HL-60 (cell line): Measurements from ENCODE around the gene C1QL1.

Experiments used
- DNase-seq, 2 experiments: peaks; one replicate each; pipeline ENCODE4 v3.0.0-alpha.2; 2010 to 2020; ENCODE audit warnings: low read depth in 1 of 2, low spot score in 1 of 2
- H3K27ac ChIP-seq: fragments of 250-450 bp; sonication (Bioruptor Pico); replicated peaks from 2 replicates; pipeline ENCODE4 v1.5.1; 2020; ENCODE audit warnings: mild to moderate bottlenecking, moderate library complexity
- H3K27me3 ChIP-seq: fragments of 250-450 bp; sonication (Bioruptor Pico); 2 replicates; pipeline ENCODE4 v1.5.1; 2021; ENCODE audit warnings: mild to moderate bottlenecking, moderate library complexity; ENCODE audit not compliant: insufficient read depth, poor library complexity, severe bottlenecking
- H3K4me3 ChIP-seq: replicated peaks from 2 replicates; pipeline ENCODE4 v1.5.1; 2011; ENCODE audit warnings: mild to moderate bottlenecking, control low read depth, low read length; ENCODE audit not compliant: insufficient read depth
- GABPA ChIP-seq: IDR thresholded peaks from 2 replicates; pipeline ENCODE4 v1.6.1; 2012; ENCODE audit warnings: low read depth
- POLR2AphosphoS5 ChIP-seq: IDR thresholded peaks from 2 replicates; pipeline ENCODE4 v1.6.1; 2012; ENCODE audit warnings: low read depth
- SPI1 ChIP-seq: IDR thresholded peaks from 2 replicates; pipeline ENCODE4 v1.6.1; 2012; ENCODE audit warnings: low read depth, mild to moderate bottlenecking, borderline replicate concordance
- TF ChIP-seq, protein P1 (sequence below): IDR thresholded peaks from 2 replicates; pipeline ENCODE4 v1.6.1; 2012; ENCODE audit warnings: low read depth; ENCODE audit not compliant: insufficient replicate concordance
- TF ChIP-seq, protein P2 (sequence below): IDR thresholded peaks from one replicate; pipeline ENCODE4 v1.5.1; 2011; ENCODE audit warnings: low read length, control low read depth, inconsistent platforms; ENCODE audit not compliant: insufficient read depth

C1QL1 gene

DNA sequence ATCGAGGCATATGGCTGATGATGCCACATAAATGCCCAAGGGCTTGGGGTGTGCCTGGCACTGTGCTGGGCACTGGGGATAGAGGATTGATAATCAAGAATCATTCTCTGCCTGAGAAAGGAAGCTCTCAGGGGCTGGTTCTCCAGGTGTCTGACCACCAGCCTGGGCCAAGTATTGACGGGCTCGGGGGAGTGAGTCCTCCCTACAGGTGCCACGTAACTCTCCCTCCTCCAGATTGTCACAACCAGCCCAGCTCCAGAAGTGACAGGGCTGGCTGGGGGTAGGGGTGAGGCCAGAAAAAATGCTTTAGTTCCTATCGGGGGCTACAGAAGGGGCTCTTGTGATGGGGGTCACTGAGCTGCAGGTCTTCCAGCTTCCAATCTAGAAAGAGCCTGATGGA lies 10.7 kb upstream of the C1QL1 start:
- no peak overlapping the region for H3K27ac ChIP-seq
- TF ChIP-seq, protein P1, sequence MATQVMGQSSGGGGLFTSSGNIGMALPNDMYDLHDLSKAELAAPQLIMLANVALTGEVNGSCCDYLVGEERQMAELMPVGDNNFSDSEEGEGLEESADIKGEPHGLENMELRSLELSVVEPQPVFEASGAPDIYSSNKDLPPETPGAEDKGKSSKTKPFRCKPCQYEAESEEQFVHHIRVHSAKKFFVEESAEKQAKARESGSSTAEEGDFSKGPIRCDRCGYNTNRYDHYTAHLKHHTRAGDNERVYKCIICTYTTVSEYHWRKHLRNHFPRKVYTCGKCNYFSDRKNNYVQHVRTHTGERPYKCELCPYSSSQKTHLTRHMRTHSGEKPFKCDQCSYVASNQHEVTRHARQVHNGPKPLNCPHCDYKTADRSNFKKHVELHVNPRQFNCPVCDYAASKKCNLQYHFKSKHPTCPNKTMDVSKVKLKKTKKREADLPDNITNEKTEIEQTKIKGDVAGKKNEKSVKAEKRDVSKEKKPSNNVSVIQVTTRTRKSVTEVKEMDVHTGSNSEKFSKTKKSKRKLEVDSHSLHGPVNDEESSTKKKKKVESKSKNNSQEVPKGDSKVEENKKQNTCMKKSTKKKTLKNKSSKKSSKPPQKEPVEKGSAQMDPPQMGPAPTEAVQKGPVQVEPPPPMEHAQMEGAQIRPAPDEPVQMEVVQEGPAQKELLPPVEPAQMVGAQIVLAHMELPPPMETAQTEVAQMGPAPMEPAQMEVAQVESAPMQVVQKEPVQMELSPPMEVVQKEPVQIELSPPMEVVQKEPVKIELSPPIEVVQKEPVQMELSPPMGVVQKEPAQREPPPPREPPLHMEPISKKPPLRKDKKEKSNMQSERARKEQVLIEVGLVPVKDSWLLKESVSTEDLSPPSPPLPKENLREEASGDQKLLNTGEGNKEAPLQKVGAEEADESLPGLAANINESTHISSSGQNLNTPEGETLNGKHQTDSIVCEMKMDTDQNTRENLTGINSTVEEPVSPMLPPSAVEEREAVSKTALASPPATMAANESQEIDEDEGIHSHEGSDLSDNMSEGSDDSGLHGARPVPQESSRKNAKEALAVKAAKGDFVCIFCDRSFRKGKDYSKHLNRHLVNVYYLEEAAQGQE, result no peak
- TF ChIP-seq GABPA (no peak), POLR2AphosphoS5 (no peak)
- peaks cover 18% of the 10 kb centered on the region for H3K27me3 ChIP-seq
- no peak for DNase-seq
- H3K4me3 ChIP-seq, result no peak overlapping the region

DNA sequence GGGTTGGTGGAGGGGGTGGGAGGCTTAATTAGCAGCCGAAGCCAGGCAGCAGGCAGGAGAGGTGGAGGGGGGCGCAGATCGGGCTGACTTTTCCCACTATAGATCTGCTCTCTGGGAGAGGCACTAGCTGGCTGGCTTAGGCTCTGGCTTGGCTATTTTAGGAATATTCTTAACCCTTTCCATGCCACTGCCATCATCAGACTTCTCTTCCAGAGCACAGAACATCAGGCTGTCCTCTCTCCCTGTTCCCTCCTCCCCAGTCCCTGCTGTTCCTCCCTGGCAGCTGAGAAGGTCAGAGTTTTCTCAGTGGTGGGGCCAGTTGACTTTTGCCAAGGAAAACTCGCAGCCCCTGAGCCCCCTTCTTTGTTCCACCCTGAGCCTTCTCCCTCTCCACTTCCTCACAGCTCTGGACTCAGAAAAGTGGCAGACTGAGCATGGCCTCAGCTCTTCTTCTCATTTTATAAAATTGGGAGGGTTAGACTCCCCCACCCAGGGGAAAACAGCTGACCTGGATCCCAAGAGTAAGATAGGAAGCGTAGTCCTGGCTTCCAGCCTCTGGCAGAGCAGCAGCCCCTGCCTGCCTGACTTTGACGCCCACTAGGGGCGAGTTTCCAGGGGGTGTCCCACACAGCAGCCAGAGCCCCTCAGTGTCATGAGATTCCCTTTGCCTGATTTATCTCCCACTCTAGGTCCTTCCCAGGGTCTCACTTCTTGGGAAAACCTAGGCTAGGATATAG lies 9.9 kb upstream of the C1QL1 start:
- H3K27me3 ChIP-seq, result peaks cover 18% of the 10 kb centered on the region
- H3K27ac ChIP-seq, result no peak overlapping the region
- H3K4me3 ChIP-seq, result no peak overlapping the region
- TF ChIP-seq GABPA (no peak), SPI1 (no peak), POLR2AphosphoS5 (no peak)
- TF ChIP-seq, protein P2, sequence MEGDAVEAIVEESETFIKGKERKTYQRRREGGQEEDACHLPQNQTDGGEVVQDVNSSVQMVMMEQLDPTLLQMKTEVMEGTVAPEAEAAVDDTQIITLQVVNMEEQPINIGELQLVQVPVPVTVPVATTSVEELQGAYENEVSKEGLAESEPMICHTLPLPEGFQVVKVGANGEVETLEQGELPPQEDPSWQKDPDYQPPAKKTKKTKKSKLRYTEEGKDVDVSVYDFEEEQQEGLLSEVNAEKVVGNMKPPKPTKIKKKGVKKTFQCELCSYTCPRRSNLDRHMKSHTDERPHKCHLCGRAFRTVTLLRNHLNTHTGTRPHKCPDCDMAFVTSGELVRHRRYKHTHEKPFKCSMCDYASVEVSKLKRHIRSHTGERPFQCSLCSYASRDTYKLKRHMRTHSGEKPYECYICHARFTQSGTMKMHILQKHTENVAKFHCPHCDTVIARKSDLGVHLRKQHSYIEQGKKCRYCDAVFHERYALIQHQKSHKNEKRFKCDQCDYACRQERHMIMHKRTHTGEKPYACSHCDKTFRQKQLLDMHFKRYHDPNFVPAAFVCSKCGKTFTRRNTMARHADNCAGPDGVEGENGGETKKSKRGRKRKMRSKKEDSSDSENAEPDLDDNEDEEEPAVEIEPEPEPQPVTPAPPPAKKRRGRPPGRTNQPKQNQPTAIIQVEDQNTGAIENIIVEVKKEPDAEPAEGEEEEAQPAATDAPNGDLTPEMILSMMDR, result no peak
- TF ChIP-seq, protein P1, result no peak
- DNase-seq, result no peak

DNA sequence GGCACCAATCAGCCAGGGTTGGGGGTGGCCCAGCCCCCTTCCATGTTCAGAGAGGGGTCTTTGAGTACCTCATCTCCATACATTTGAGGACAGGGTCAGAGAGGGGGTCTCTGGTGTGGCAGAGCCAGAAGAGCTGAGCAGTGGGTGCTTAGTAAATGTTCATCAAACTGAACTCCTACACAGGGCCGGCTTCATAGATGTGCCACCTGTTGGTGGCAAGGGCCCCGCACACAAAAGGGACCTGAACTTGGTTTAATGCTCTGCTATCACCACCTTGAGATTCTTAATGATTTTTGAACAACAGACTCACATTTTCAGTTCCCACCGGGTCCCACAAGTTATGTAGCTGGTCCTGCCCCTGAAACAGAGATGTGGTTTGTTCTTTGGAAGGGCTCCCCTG lies 9.0 kb upstream of the C1QL1 start:
- H3K27ac ChIP-seq, result no peak overlapping the region
- no peak overlapping the region for H3K4me3 ChIP-seq
- no peak for DNase-seq
- TF ChIP-seq, protein P1, result no peak
- TF ChIP-seq, protein P2, result no peak
- no peak for TF ChIP-seq POLR2AphosphoS5
- no peak for TF ChIP-seq SPI1
- TF ChIP-seq GABPA, result no peak
- peaks cover 20% of the 10 kb centered on the region for H3K27me3 ChIP-seq
